ENCODE measurements around the gene SPINK14.

The SPINK14 gene

DNA sequence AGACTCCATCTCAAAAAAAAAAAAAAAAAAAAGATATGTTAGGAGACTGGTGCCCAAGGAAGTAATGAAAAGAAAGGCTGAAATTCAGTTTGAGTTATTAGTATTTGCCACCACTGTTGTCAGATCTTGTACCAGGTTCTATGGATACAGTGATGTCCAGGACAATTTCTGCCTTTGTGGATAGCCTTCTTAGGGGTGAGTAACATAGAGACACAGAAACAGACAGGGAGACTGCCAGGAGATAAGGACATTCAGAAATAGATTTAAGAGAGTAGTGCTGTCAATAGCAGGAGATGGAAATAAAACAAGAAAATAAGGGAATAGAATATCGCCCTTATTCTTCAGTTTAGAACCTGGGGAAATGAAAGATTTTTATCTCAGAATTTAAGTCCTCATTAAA, 6.3 kb upstream of the SPINK14 start:
- no peak for DNase-seq (ENCODE audit: low read depth, low spot score)
- no peak overlapping the region for H3K4me3 ChIP-seq (ENCODE audit: low read depth, low read length)
- in situ Hi-C loops (cut with HindIII; ENCODE audit: low sequenced_read_pairs) = no loop called here
- TF ChIP-seq, protein P1, sequence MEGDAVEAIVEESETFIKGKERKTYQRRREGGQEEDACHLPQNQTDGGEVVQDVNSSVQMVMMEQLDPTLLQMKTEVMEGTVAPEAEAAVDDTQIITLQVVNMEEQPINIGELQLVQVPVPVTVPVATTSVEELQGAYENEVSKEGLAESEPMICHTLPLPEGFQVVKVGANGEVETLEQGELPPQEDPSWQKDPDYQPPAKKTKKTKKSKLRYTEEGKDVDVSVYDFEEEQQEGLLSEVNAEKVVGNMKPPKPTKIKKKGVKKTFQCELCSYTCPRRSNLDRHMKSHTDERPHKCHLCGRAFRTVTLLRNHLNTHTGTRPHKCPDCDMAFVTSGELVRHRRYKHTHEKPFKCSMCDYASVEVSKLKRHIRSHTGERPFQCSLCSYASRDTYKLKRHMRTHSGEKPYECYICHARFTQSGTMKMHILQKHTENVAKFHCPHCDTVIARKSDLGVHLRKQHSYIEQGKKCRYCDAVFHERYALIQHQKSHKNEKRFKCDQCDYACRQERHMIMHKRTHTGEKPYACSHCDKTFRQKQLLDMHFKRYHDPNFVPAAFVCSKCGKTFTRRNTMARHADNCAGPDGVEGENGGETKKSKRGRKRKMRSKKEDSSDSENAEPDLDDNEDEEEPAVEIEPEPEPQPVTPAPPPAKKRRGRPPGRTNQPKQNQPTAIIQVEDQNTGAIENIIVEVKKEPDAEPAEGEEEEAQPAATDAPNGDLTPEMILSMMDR (IDR thresholded peaks at IDR 0.05; ENCODE audit: low read depth, low read length) = no peak

DNA sequence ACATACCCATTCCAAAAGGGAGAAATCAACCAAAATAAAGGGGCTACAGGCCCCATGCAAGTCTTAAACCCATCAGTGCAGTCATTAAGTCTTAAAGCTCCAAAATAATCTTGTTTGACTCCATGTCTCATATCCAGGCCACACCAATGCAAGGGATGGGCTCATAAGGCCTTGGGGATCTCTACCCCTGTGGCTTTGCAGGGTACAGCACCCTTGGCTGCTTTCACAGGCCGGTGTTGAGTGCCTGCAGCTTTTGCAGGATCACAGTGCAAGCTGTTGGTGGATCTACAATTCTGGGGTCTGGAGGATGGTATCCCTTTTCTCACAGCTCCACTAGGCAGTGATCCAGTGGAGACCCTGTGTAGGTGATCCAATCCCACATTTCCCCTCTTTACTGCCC, 5.0 kb upstream of the SPINK14 start:
- no peak for DNase-seq (ENCODE audit: low read depth, low spot score)
- TF ChIP-seq, protein P1 (IDR thresholded peaks at IDR 0.05; ENCODE audit: low read depth, low read length) = no peak
- H3K4me3 ChIP-seq (ENCODE audit: low read depth, low read length) = no peak overlapping the region
- in situ Hi-C loops (cut with HindIII; ENCODE audit: low sequenced_read_pairs) = no loop called here

DNA sequence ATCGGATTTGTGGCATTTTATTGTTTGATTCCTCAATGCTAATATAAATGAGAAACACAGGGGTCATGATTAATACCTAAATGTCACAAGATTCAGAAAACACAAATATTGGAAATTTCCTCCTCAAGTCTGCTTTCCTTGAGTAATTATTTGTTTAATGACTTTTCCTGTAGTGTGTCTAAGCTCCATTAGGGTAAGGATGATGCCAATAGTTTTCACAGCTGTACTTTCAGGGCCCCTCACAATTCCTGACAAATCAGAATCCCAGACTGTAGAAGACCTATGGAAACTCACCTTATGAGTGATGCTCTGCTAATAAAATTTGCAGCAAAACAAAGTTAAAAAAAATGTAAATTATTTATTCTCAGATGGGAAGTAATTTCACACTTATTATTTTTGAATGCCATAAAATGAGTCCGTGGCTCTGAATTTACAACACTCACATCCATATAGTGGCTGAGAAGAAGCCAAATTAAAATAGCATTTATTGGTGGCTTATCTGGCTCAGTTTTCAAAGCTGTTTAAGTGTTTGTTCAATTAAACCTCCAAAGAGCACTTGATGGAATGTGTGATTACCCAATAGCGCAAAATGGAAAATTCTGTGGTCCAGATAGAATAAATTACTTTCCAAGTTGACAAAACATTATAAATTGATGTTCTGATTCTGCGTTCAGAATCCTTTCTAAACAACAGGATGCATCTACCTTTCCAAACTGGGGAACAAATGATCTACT, 1.6 kb upstream of the SPINK14 start:
- TF ChIP-seq, protein P1 (IDR thresholded peaks at IDR 0.05; ENCODE audit: low read depth, low read length) = no peak
- in situ Hi-C loops (cut with HindIII; ENCODE audit: low sequenced_read_pairs) = no loop called here
- H3K4me3 ChIP-seq (ENCODE audit: low read depth, low read length) = no peak overlapping the region
- DNase-seq (ENCODE audit: low read depth, low spot score) = no peak

DNA sequence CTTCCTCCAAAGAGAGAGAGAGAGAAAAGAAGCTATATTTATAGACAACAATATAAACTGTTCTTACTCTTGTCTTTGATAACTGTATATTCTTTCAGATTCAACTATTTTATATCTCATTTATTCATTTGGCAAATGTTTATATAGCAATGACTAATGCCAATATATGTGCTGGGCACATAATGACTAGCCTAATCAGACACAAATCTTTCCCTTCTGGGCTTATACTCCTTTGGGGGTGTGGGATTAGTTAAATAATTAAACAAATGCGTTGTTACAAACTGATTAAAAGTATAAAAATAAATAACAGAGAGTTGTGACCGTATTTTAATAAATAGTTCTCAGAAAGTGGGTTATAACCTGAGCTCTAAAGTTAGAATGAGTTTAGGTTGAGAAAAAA, 4.0 kb downstream of the SPINK14 start:
- in situ Hi-C loops (cut with HindIII; ENCODE audit: low sequenced_read_pairs) = no loop called here
- TF ChIP-seq, protein P1 (IDR thresholded peaks at IDR 0.05; ENCODE audit: low read depth, low read length) = no peak
- no peak overlapping the region for H3K4me3 ChIP-seq (ENCODE audit: low read depth, low read length)
- DNase-seq (ENCODE audit: low read depth, low spot score) = no peak

DNA sequence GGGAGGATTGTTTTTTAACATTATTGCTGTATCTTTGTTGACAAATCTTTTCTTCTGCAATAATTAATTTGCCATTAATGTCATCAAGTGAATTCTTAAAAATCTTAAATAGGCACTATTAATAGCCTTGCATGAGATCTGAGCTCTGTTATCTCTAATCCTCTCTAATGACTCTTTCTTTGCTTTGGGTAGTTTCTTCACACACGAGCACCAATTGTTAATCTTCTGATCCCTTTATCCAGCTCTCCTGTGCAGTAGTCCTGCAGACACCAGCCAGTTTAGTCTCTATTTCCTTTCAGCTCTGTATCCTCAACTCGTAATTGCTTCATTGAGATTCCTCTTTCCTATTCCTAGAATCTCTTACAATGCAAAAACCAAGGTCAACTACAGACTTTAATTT, 8.1 kb downstream of the SPINK14 start:
- in situ Hi-C loops (cut with HindIII; ENCODE audit: low sequenced_read_pairs) = no loop called here
- no peak for DNase-seq (ENCODE audit: low read depth, low spot score)
- no peak overlapping the region for H3K4me3 ChIP-seq (ENCODE audit: low read depth, low read length)
- TF ChIP-seq, protein P1 (IDR thresholded peaks at IDR 0.05; ENCODE audit: low read depth, low read length) = no peak

DNA sequence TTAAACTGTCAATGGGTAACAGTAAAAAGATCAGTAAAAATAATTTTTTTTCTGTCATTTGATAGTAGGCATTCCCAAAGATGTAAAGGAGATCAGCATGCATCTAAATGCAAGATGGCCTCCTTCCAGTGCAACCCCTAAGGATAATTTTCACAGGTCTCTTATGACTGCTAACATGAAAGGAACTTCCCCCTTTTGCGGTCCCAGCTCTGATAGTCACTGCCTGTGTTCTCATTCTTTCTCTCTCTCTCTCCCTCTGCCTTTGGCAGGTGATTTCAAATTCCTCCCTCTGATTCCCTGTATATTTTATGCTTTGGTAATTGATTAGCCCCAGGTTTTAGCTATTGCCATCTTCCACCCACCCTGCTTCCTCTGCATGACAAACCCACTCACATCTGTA, 8.9 kb downstream of the SPINK14 start:
- no peak overlapping the region for H3K4me3 ChIP-seq (ENCODE audit: low read depth, low read length)
- TF ChIP-seq, protein P1 (IDR thresholded peaks at IDR 0.05; ENCODE audit: low read depth, low read length) = no peak
- in situ Hi-C loops (cut with HindIII; ENCODE audit: low sequenced_read_pairs) = no loop called here
- DNase-seq (ENCODE audit: low read depth, low spot score) = no peak

Data from astrocyte of the spinal cord (primary cell).